Measurements from ENCODE around the gene EBF4. TPM values are rescaled to one million over a fixed set of nuclear protein-coding genes. Genes with fewer than 3 reads are reported as not detected.

The EBF4 gene
- total and polyA plus RNA-seq, 2 of the 8 experiments (the other 6 are each of a cell fraction or from before 2014, with no cell fraction given): 1.2 to 2.9 TPM

GRCh38 chr20:2693286-2694007 lies 867 bp downstream of the EBF4 start (continued):
- TF ChIP-seq TBP (IDR thresholded peaks at IDR 0.05; ENCODE audit: low read depth, low read length): no peak

Measured in H1 (cell line).